Stimulated activated CD8-positive, alpha-beta memory T cell treated with anti-CD3 and anti-CD28 coated beads, Interleukin-15, amount 100 ng/mL, for 4 hours (primary cell): ENCODE measurements around the gene EFNB2.

Experiments used
- DNase-seq, 2 donors: peaks; one replicate each; pipeline ENCODE4 v3.0.0-alpha.2; 2020; ENCODE audit warnings: low read depth in 2 of 2

The EFNB2 gene

GRCh38 chr13:106500445-106500844 lies 35.0 kb downstream of the EFNB2 start:
- no peak for DNase-seq

DNA sequence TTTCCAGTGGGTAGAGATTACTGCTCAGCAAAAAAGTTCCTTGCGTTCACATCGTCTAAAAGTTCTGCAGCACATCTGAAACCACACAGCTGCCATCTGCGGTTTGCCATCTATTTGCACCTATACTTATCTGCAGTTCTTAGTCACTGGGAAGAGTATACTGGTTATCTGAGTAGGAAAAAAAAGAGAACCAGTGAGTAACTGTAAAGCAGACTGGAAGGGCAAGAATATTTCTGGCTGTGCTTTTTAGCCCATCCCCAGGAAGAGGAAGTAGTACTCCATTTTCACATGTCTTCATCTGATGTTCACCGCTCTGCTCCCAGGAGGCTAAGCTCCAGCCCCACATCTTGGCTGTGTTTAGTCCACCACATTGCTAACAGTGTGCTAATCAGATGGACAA lies 35.6 kb downstream of the EFNB2 start:
- DNase-seq: no peak

GRCh38 chr13:106499113-106499512 lies 36.3 kb downstream of the EFNB2 start:
- DNase-seq: no peak

DNA sequence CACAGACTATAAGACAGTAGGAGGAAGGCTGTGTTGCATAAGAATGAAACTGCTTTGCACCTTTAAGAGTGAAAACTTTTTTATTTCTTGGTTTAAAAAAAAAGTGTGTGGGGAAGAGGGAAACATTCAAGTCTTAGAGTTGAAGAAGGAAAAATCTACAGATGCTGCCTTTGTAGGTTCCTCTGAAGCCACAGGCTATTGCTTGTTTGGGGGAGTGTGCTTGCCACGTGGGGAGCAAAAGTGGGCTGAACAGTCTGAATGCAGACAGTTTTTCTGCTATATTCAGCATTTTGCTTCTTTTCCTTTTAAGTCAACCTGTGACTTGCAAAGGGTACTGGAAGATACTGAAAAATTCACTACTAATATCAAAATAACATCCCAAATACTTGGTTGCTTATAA lies 36.9 kb downstream of the EFNB2 start:
- DNase-seq: no peak

GRCh38 chr13:106498158-106498557 lies 37.3 kb downstream of the EFNB2 start:
- DNase-seq: no peak

- DNase-seq: no peak
Measured at GRCh38 chr13:106497079-106497478, 38.4 kb downstream of the EFNB2 start.

GRCh38 chr13:106496072-106496997 lies 39.1 kb downstream of the EFNB2 start:
- no peak for DNase-seq

GRCh38 chr13:106494936-106495335 lies 40.5 kb downstream of the EFNB2 start:
- no peak for DNase-seq

DNA sequence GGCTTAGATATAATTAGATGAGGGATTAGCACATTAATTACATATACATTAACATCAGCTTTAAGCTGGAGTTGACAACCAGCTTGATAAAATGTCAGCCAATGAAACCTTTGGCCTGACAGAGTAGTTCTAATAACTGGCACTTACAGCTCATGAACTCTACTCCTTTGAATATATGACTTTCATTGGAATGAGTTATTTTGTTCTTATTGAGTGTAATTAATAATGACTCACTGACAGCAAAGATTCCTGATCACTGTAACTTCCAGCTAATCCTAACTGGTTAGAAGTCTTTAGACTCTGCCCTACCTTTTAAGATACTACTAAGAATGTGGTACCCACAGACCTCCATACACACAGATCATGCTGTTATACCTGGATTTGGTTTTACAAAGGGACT lies 41.0 kb downstream of the EFNB2 start:
- no peak for DNase-seq

GRCh38 chr13:106493533-106494220 lies 41.8 kb downstream of the EFNB2 start:
- DNase-seq: no peak

DNA sequence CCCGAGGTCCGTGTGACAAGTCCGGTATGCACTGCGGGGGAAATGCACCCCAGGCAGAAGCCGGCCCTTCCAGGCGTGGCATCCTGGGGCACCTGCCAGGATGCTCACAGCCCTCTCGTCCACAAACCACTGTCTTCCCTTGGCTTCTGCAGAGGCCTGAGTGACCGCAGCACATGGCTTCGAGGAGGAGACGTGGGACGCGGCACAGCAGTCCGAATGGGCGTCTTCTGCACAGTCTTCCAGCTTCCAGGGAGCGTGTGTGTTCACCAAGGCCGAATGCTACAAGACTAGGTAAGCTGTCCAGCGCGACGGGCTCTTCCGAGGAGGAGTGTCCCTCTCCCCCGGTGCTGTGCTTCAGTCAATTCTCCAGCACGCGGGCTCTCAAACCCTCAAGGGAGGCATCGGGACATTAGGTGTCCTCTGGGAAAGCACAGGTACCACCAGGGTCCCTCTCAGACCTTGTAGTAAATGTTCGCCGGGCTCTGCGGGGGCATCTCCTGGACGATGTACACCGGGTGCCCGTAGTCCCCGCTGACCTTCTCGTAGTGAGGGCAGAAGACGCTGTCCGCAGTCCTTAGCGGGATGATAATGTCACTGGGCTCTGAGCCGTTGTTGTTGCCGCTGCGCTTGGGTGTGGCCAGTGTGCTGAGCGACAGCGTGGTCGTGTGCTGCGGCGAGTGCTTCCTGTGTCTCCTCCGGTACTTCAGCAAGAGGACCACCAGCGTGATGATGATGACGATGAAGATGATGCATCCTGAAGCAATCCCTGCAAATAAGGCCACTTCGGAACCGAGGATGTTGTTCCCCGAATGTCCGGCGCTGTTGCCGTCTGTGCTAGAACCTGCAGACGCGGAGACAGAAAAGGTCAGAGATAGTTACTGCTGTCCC lies 42.6 kb downstream of the EFNB2 start:
- DNase-seq: no peak

GRCh38 chr13:106491928-106492587 lies 43.4 kb downstream of the EFNB2 start:
- DNase-seq: no peak

GRCh38 chr13:106491463-106491862 lies 44.0 kb downstream of the EFNB2 start:
- no peak for DNase-seq

DNA sequence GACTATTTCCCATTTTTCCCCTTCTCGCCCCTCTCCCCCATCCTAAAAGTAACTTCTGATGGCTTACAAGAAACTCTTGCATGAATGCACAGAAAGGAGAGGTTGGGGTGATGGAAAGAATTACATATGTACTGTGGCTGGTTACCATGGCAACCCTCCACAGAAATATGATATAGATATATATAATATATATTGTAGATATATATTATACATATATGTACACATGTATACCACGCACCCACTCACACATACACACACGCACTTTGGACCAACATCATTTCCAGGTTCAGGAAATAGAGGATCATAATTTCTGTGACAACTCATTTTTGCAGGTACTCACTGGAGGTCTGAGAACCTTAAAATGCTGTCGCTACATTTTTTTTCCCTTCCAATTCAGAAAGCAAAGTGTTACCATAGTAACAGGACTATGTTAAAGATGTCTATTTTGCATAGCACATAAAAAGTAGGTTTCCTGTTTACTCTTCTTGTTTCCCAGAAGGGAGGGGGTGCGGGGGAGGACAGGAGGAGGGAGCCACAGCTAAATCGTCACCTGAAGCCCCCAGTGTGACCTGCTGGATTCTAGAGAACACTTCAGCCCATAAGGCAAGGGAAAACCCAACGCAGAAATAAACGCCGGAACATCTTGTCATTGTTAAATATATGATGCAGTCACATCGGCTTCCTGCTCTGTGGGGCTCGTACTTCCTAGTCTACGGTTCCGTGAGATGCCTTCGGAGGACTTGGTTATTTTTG lies 44.7 kb downstream of the EFNB2 start:
- DNase-seq: no peak

- no peak for DNase-seq
Measured at GRCh38 chr13:106489849-106490568, 45.5 kb downstream of the EFNB2 start.

DNA sequence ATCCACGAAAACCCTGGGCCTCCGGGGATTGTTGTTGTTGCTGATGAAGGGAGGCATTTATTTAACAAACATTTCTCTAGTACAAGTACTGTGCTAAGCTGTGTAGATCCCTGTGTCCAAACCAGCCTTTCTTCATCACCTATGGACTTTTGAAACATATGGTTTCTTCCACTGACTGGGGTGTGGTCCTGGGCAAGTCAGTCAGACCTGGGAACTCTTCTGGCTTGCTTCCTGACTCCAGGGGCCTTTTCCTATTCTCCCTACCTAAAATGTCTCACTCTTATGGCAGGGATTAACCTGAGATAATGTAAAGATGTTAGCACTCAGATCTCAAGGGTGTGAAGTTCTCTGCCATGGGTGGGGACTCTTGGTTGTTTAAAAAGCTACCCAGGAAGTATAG lies 46.8 kb downstream of the EFNB2 start:
- DNase-seq: no peak

GRCh38 chr13:106488076-106488475 lies 47.4 kb downstream of the EFNB2 start:
- no peak for DNase-seq

- no peak for DNase-seq
Measured at GRCh38 chr13:106487129-106487528, 48.3 kb downstream of the EFNB2 start.

DNA sequence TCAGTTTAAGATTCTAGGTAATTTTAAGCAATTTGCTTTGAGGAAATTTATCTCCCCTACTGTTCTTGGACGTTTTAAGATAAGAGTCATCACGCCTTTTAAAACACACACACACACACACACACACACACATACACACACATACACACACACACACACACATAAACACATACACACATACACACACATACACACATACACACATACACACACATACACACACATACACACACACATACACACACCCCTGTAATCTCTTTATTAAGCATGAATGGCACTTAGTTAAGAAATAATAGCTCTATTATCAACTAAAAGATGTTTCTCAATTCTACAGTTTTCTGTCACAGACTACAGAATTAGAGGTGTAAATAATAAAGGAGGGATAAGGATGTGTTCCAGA lies 49.2 kb downstream of the EFNB2 start:
- no peak for DNase-seq

- no peak for DNase-seq
Measured at GRCh38 chr13:106484537-106485193, 50.8 kb downstream of the EFNB2 start.
